Activated CD8-positive, alpha-beta memory T cell treated with anti-CD3 and anti-CD28 coated beads, Interleukin-2, amount 10 ng/mL, durations not matched to agents 7 days and 5 days (primary cell): Measurements from ENCODE around the gene SEPTIN10. TPM values are rescaled to one million over a fixed set of nuclear protein-coding genes. Genes with fewer than 3 reads are reported as not detected.
"Not testable (repeated sequence)": the region's sequence is repeated elsewhere in the genome, so short reads cannot be mapped to it uniquely, and the experiment has no call there.

Experiments
- ATAC-seq: fragments of 150-1000 bp; cut with Tn5 transposase; one replicate; pipeline ENCODE4 v1.10.0; 2021; ENCODE audit warnings: moderate library complexity
- CTCF ChIA-PET: fragments of 350-600 bp; sonication (Branson Sonifier 250); formaldehyde crosslinking; loops from one replicate; lab custom pipeline; 2021; ENCODE audit warnings: antibody characterized with exemption; lab: Charles Lee
- DNase-seq: peaks from one replicate; pipeline ENCODE4 v3.0.0-alpha.2; 2020
- H3K27ac Mint-ChIP-seq: one replicate; pipeline ENCODE4 v1.8.0; 2021; ENCODE audit warnings: mild to moderate bottlenecking, mixed read lengths
- H3K27me3 Mint-ChIP-seq: one replicate; pipeline ENCODE4 v1.8.0; 2021; ENCODE audit warnings: mixed read lengths
- H3K36me3 Mint-ChIP-seq: one replicate; pipeline ENCODE4 v1.8.0; 2021; ENCODE audit warnings: mild to moderate bottlenecking, mixed read lengths
- H3K4me1 Mint-ChIP-seq: one replicate; pipeline ENCODE4 v1.8.0; 2021; ENCODE audit warnings: mixed read lengths
- H3K4me3 Mint-ChIP-seq: one replicate; pipeline ENCODE4 v1.8.0; 2021; ENCODE audit warnings: mild to moderate bottlenecking, moderate library complexity, mixed read lengths
- H3K9me3 Mint-ChIP-seq: one replicate; pipeline ENCODE4 v1.8.0; 2022; ENCODE audit warnings: low read depth, mixed read lengths
- total RNA-seq, 2 experiments: library from RNA; stranded (reverse); gene quantifications; one replicate each; pipeline ENCODE4 v1.2.3, GENCODE V29; 2021

SEPTIN10 gene
- total RNA-seq, 2 experiments from 2014 or later = 0.54 TPM; not detected in 1

GRCh38 chr2:109536556-109536955 is 77.2 kb downstream of the SEPTIN10 start:
- H3K27ac Mint-ChIP-seq, DNase-seq, H3K4me3 Mint-ChIP-seq, ATAC-seq, H3K9me3 Mint-ChIP-seq, H3K36me3 Mint-ChIP-seq, H3K4me1 Mint-ChIP-seq, CTCF ChIA-PET: not testable (repeated sequence)
- H3K27me3 Mint-ChIP-seq = peaks cover 35% of the 10 kb centered on the region

- Mint-ChIP-seq H3K9me3 (no peaks in the 10 kb centered on the region), H3K4me3 (no peak overlapping the region), H3K27ac (no peak overlapping the region), H3K27me3 (peaks cover 28% of the 10 kb centered on the region), H3K4me1 (no peaks in the 10 kb centered on the region), H3K36me3 (no peaks in the 10 kb centered on the region)
- CTCF ChIA-PET = no interaction called here
- ATAC-seq (no peak), DNase-seq (no peak)
Measured at GRCh38 chr2:109535217-109535946, 78.4 kb downstream of the SEPTIN10 start.

GRCh38 chr2:109533823-109534222 is 79.9 kb downstream of the SEPTIN10 start:
- Mint-ChIP-seq H3K9me3 (no peaks in the 10 kb centered on the region), H3K27ac (no peak overlapping the region), H3K27me3 (peaks cover 32% of the 10 kb centered on the region), H3K4me1 (no peaks in the 10 kb centered on the region), H3K4me3 (no peak overlapping the region), H3K36me3 (no peaks in the 10 kb centered on the region)
- no peak for DNase-seq
- CTCF ChIA-PET = no interaction called here
- ATAC-seq = no peak

- H3K9me3 Mint-ChIP-seq = no peaks in the 10 kb centered on the region
- H3K4me3 Mint-ChIP-seq = no peak overlapping the region
- H3K27ac Mint-ChIP-seq = no peak overlapping the region
- H3K27me3 Mint-ChIP-seq = peaks cover 31% of the 10 kb centered on the region
- CTCF ChIA-PET = no interaction called here
- no peaks in the 10 kb centered on the region for H3K36me3 Mint-ChIP-seq
- no peaks in the 10 kb centered on the region for H3K4me1 Mint-ChIP-seq
- no peak for ATAC-seq
- DNase-seq = no peak
Measured at GRCh38 chr2:109532728-109533076, 81.1 kb downstream of the SEPTIN10 start.

GRCh38 chr2:109531896-109532727 is 81.7 kb downstream of the SEPTIN10 start:
- Mint-ChIP-seq H3K36me3 (no peaks in the 10 kb centered on the region), H3K4me3 (no peak overlapping the region), H3K9me3 (no peaks in the 10 kb centered on the region), H3K27ac (no peak overlapping the region), H3K4me1 (no peaks in the 10 kb centered on the region), H3K27me3 (peaks cover 32% of the 10 kb centered on the region)
- no peak for DNase-seq
- ATAC-seq = no peak
- CTCF ChIA-PET = no interaction called here

GRCh38 chr2:109531221-109531620 is 82.5 kb downstream of the SEPTIN10 start:
- no peak overlapping the region for H3K4me3 Mint-ChIP-seq
- no peaks in the 10 kb centered on the region for H3K36me3 Mint-ChIP-seq
- ATAC-seq = no peak
- peaks cover 29% of the 10 kb centered on the region for H3K27me3 Mint-ChIP-seq
- no peaks in the 10 kb centered on the region for H3K4me1 Mint-ChIP-seq
- H3K9me3 Mint-ChIP-seq = no peaks in the 10 kb centered on the region
- CTCF ChIA-PET = no interaction called here
- no peak overlapping the region for H3K27ac Mint-ChIP-seq
- DNase-seq = no peak

GRCh38 chr2:109530712-109531111 is 83.1 kb downstream of the SEPTIN10 start:
- ATAC-seq (no peak), DNase-seq (no peak)
- Mint-ChIP-seq H3K4me1 (no peaks in the 10 kb centered on the region), H3K27me3 (peaks cover 29% of the 10 kb centered on the region), H3K27ac (no peak overlapping the region), H3K36me3 (no peaks in the 10 kb centered on the region), H3K9me3 (no peaks in the 10 kb centered on the region), H3K4me3 (no peak overlapping the region)
- CTCF ChIA-PET = no interaction called here

- H3K27ac Mint-ChIP-seq = no peak overlapping the region
- no peaks in the 10 kb centered on the region for H3K36me3 Mint-ChIP-seq
- no peaks in the 10 kb centered on the region for H3K9me3 Mint-ChIP-seq
- no peaks in the 10 kb centered on the region for H3K4me1 Mint-ChIP-seq
- CTCF ChIA-PET = no interaction called here
- DNase-seq (no peak), ATAC-seq (no peak)
- peaks cover 25% of the 10 kb centered on the region for H3K27me3 Mint-ChIP-seq
- no peak overlapping the region for H3K4me3 Mint-ChIP-seq
Measured at GRCh38 chr2:109529532-109530449, 84.0 kb downstream of the SEPTIN10 start.

GRCh38 chr2:109528811-109529501 is 84.8 kb downstream of the SEPTIN10 start:
- no peak for DNase-seq
- no peak overlapping the region for H3K27ac Mint-ChIP-seq
- H3K36me3 Mint-ChIP-seq = no peaks in the 10 kb centered on the region
- CTCF ChIA-PET = no interaction called here
- no peak for ATAC-seq
- H3K4me1 Mint-ChIP-seq = no peaks in the 10 kb centered on the region
- no peak overlapping the region for H3K4me3 Mint-ChIP-seq
- peaks cover 22% of the 10 kb centered on the region for H3K27me3 Mint-ChIP-seq
- H3K9me3 Mint-ChIP-seq = no peaks in the 10 kb centered on the region

- no peak for ATAC-seq
- Mint-ChIP-seq H3K4me1 (no peaks in the 10 kb centered on the region), H3K27me3 (peaks cover 19% of the 10 kb centered on the region), H3K27ac (no peak overlapping the region), H3K36me3 (no peaks in the 10 kb centered on the region), H3K9me3 (no peaks in the 10 kb centered on the region), H3K4me3 (no peak overlapping the region)
- CTCF ChIA-PET = no interaction called here
- no peak for DNase-seq
Measured at GRCh38 chr2:109527846-109528705, 85.7 kb downstream of the SEPTIN10 start.

GRCh38 chr2:109527079-109527478 is 86.7 kb downstream of the SEPTIN10 start:
- Mint-ChIP-seq H3K4me3 (no peak overlapping the region), H3K27ac (no peak overlapping the region), H3K4me1 (no peaks in the 10 kb centered on the region), H3K36me3 (no peaks in the 10 kb centered on the region), H3K9me3 (no peaks in the 10 kb centered on the region), H3K27me3 (peaks cover 15% of the 10 kb centered on the region)
- CTCF ChIA-PET = no interaction called here
- DNase-seq (no peak), ATAC-seq (no peak)

- ATAC-seq = no peak
- Mint-ChIP-seq H3K27ac (no peak overlapping the region), H3K27me3 (peaks cover 12% of the 10 kb centered on the region), H3K36me3 (no peaks in the 10 kb centered on the region), H3K4me3 (no peak overlapping the region), H3K4me1 (no peaks in the 10 kb centered on the region), H3K9me3 (no peaks in the 10 kb centered on the region)
- CTCF ChIA-PET = no interaction called here
- no peak for DNase-seq
Measured at GRCh38 chr2:109526442-109526970, 87.3 kb downstream of the SEPTIN10 start.
